DND-41 (cell line): Measurements from ENCODE around the gene RFFL.

Source experiments
- ATAC-seq: fragments of 200-7000 bp; cut with Tn5 transposase; 3 replicates; pipeline ENCODE4 v1.9.1; 2021; ENCODE audit warnings: low read depth; ENCODE audit not compliant: insufficient read depth
- DNase-seq: peaks from one replicate; pipeline ENCODE4 v3.0.0-alpha.2; 2020
- H2AFZ ChIP-seq: 2 replicates; pipeline ENCODE4 v1.6.0; 2012; ENCODE audit warnings: low read depth, low read length
- H3K27ac ChIP-seq: 2 replicates; pipeline ENCODE4 v1.5.1; 2012; ENCODE audit warnings: low read length, inconsistent platforms
- H3K27me3 ChIP-seq: fragments of 200-600 bp; sonication (generic); 2 replicates; pipeline ENCODE4 v1.6.0; 2012; ENCODE audit warnings: low read length, mild to moderate bottlenecking, inconsistent platforms; ENCODE audit not compliant: insufficient read depth, poor library complexity
- H3K36me3 ChIP-seq: 2 replicates; pipeline ENCODE4 v1.5.1; 2012; ENCODE audit warnings: low read length, inconsistent platforms; ENCODE audit not compliant: insufficient read depth
- H3K4me1 ChIP-seq: 2 replicates; pipeline ENCODE4 v1.5.1; 2012; ENCODE audit warnings: mild to moderate bottlenecking, low read length; ENCODE audit not compliant: insufficient read depth
- H3K4me2 ChIP-seq: 2 replicates; pipeline ENCODE4 v1.6.0; 2012; ENCODE audit warnings: mild to moderate bottlenecking, moderate library complexity, low read length, inconsistent platforms; ENCODE audit not compliant: insufficient read depth
- H3K4me3 ChIP-seq, 2 experiments: fragments of 200-600 bp in 1 of 2; shearing (Covaris generic) in 1 of 2; 2 replicates each; pipeline ENCODE4 v1.5.1; 2012 to 2016; ENCODE audit warnings: inconsistent platforms in 2 of 2, low read length in 2 of 2, mild to moderate bottlenecking in 2 of 2, low read depth in 1 of 2, moderate library complexity in 1 of 2
- H3K79me2 ChIP-seq: 2 replicates; pipeline ENCODE4 v1.6.0; 2012; ENCODE audit warnings: low read length, inconsistent platforms; ENCODE audit not compliant: insufficient read depth
- H3K9ac ChIP-seq: 2 replicates; pipeline ENCODE4 v1.6.0; 2012; ENCODE audit warnings: low read depth, mild to moderate bottlenecking, inconsistent platforms, low read length, moderate library complexity
- H3K9me3 ChIP-seq: 2 replicates; pipeline ENCODE4 v1.5.1; 2012; ENCODE audit warnings: low read length, moderate library complexity, mild to moderate bottlenecking, inconsistent platforms; ENCODE audit not compliant: insufficient read depth, severe bottlenecking
- H4K20me1 ChIP-seq: 2 replicates; pipeline ENCODE4 v1.6.0; 2012; ENCODE audit warnings: low read length; ENCODE audit not compliant: insufficient read depth
- CTCF ChIP-seq: IDR thresholded peaks from 2 replicates; pipeline ENCODE4 v1.5.1; 2012; ENCODE audit warnings: borderline replicate concordance, low read length, moderate library complexity, mild to moderate bottlenecking; ENCODE audit not compliant: poor library complexity, severe bottlenecking; ENCODE audit errors: extremely low read depth
- EZH2 ChIP-seq: IDR thresholded peaks from 3 replicates; pipeline ENCODE4 v1.6.1; 2012; ENCODE audit warnings: borderline replicate concordance, low read depth, mild to moderate bottlenecking, moderate library complexity, low read length, inconsistent platforms; ENCODE audit not compliant: severe bottlenecking

RFFL gene

GRCh38 chr17:35021520-35022380 is 41.8 kb downstream of the RFFL start:
- Histone ChIP-seq H3K4me1 (peaks cover 15% of the 10 kb centered on the region), H4K20me1 (no peaks in the 10 kb centered on the region), H3K27ac (peak overlapping the region; percentile 79; the same call in 1 of the 2 replicates), H3K4me2 (no peak overlapping the region), H3K27me3 (no peaks in the 10 kb centered on the region), H3K79me2 (no peaks in the 10 kb centered on the region), H3K4me3 (no peak overlapping the region), H2AFZ (no peak overlapping the region), H3K9ac (0 out of 2 replicates have a peak overlapping the region, but pooled peaks have one; percentile 44), H3K9me3 (no peaks in the 10 kb centered on the region), H3K36me3 (peaks cover 50% of the 10 kb centered on the region)
- ATAC-seq (no peak), DNase-seq (no peak)
- TF ChIP-seq CTCF (no peak), EZH2 (no peak)

DNA sequence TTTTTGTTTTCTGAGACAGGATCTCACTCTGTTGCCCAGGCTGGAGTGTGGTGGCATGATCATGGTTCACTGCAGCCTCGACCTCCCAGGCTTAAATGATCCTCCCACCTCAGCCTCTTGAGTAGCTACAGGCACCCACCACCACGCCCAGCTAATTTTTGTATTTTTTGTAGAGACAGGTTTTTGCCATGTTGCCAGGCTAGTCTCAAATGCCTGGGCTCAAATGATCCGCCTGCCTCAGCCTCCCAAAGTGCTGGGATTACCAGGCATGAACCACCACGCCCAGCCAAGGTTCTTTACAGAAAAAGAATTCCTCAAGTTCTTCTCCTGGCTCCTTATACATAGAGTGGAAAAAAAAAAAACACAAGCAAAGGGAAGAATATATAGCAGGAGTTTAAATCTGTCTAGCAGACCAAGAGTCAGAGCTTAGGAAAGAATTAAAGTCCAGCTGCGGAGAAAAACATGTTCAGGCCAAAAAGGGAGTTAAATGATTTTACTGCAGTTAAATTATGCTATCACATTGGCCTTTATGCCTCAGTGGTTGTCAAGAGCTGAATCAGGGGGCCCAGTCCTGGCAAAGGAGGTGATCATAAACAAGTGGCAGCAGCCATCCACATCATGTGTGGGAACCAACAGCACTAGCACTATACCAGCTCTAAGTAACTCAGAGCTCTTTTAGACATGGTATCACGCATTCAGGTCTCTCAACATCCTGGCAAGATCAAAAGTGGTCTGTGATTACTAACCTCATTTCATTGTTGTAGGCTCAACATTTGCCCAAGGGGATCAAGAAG is 43.9 kb downstream of the RFFL start:
- Histone ChIP-seq H4K20me1 (no peaks in the 10 kb centered on the region), H3K27ac (no peak overlapping the region), H3K9ac (no peak overlapping the region), H3K4me1 (peaks cover 15% of the 10 kb centered on the region), H3K4me2 (no peak overlapping the region), H3K27me3 (no peaks in the 10 kb centered on the region), H3K9me3 (no peaks in the 10 kb centered on the region), H3K4me3 (no peak overlapping the region), H2AFZ (no peak overlapping the region), H3K36me3 (peaks cover 60% of the 10 kb centered on the region), H3K79me2 (no peaks in the 10 kb centered on the region)
- DNase-seq (no peak), ATAC-seq (no peak)
- TF ChIP-seq EZH2 (no peak), CTCF (no peak)

- TF ChIP-seq EZH2 (no peak), CTCF (no peak)
Measured at GRCh38 chr17:35018814-35019213, 44.7 kb downstream of the RFFL start.

More at GRCh38 chr17:35018814-35019213, 44.7 kb downstream of the RFFL start:
- Histone ChIP-seq H3K4me2 (no peak overlapping the region), H2AFZ (no peak overlapping the region), H3K4me1 (peaks cover 15% of the 10 kb centered on the region), H3K36me3 (peaks cover 67% of the 10 kb centered on the region), H3K79me2 (no peaks in the 10 kb centered on the region), H4K20me1 (no peaks in the 10 kb centered on the region), H3K9me3 (no peaks in the 10 kb centered on the region), H3K27ac (no peak overlapping the region), H3K4me3 (no peak overlapping the region), H3K9ac (no peak overlapping the region), H3K27me3 (no peaks in the 10 kb centered on the region)
- ATAC-seq, result no peak
- no peak for DNase-seq
